HEK293 (cell line): ENCODE results near the gene RECK.

ENCODE experiments used
- CTCF ChIA-PET: fragments of 350-600 bp; formaldehyde crosslinking; extraction: SDS; loops from one replicate; lab custom pipeline; 2021; ENCODE audit warnings: antibody characterized with exemption; lab: Yijun Ruan, JAX
- POLR2A ChIA-PET: fragments of 300-600 bp; formaldehyde crosslinking; extraction: SDS; loops from one replicate; lab custom pipeline; 2020; ENCODE audit warnings: antibody characterized with exemption, inconsistent platforms; lab: Yijun Ruan, JAX
- H3K27ac ChIP-seq: fragments of 200-500 bp; sonication (Bioruptor generic); 2 replicates; pipeline ENCODE4 v1.5.1; 2014; ENCODE audit warnings: low read depth, low read length, control low read depth, inconsistent platforms; ENCODE audit errors: extremely low read depth
- H3K36me3 ChIP-seq, 2 experiments: fragments of 200-500 bp in 1 of 2; sonication (Bioruptor generic) in 1 of 2; 1 replicate in 1 of 2; 2 replicates in 1 of 2; pipeline ENCODE4 v1.5.1; 2014 to 2017; ENCODE audit warnings: inconsistent platforms in 2 of 2, low read length in 2 of 2; ENCODE audit not compliant: control insufficient read depth in 2 of 2, insufficient read depth in 1 of 2
- H3K4me1 ChIP-seq: fragments of 200-500 bp; sonication (Bioruptor generic); 2 replicates; pipeline ENCODE4 v1.5.1; 2014; ENCODE audit warnings: mild to moderate bottlenecking, low read length, inconsistent platforms; ENCODE audit not compliant: control insufficient read depth, insufficient read depth
- H3K4me3 ChIP-seq: 2 replicates; pipeline ENCODE4 v1.5.1; 2011; ENCODE audit warnings: low read depth, mild to moderate bottlenecking, control low read depth, low read length, moderate library complexity
- H3K9me3 ChIP-seq: fragments of 200-500 bp; sonication (Bioruptor generic); 2 replicates; pipeline ENCODE4 v1.5.1; 2014; ENCODE audit warnings: low read depth, low read length, inconsistent platforms; ENCODE audit not compliant: control insufficient read depth, insufficient read depth
- HOXA7 ChIP-seq: sonication (generic); formaldehyde crosslinking; IDR thresholded peaks from 2 replicates; pipeline ENCODE4 v1.8.1; 2022; ENCODE audit warnings: missing genetic modification reagents, borderline replicate concordance
- OVOL3 ChIP-seq: fragments of 450-650 bp; formaldehyde crosslinking; IDR thresholded peaks from 2 replicates; pipeline ENCODE4 v1.5.1; 2016; ENCODE audit warnings: missing biosample characterization, missing genetic modification characterization
- SETDB1 ChIP-seq: IDR thresholded peaks from one replicate; pipeline ENCODE4 v1.6.1; 2017; ENCODE audit warnings: mild to moderate bottlenecking, low read length, moderate library complexity, mixed read lengths; ENCODE audit not compliant: insufficient read length
- SP7 ChIP-seq: fragments of 450-650 bp; formaldehyde crosslinking; IDR thresholded peaks from 2 replicates; pipeline ENCODE4 v1.5.1; 2016; ENCODE audit warnings: missing biosample characterization, missing genetic modification characterization
- YY1 ChIP-seq: fragments of 450-650 bp; formaldehyde crosslinking; IDR thresholded peaks from 2 replicates; pipeline ENCODE4 v1.5.1; 2018; ENCODE audit warnings: missing biosample characterization, missing genetic modification characterization
- ZFP3 ChIP-seq: fragments of 450-650 bp; formaldehyde crosslinking; IDR thresholded peaks from 2 replicates; pipeline ENCODE4 v1.5.1; 2016; ENCODE audit warnings: low read depth, missing biosample characterization, missing genetic modification characterization
- ZNF112 ChIP-seq: fragments of 450-650 bp; formaldehyde crosslinking; IDR thresholded peaks from 2 replicates; pipeline ENCODE4 v1.5.0; 2017; ENCODE audit warnings: missing biosample characterization, missing genetic modification characterization
- ZNF138 ChIP-seq: fragments of 450-650 bp; formaldehyde crosslinking; IDR thresholded peaks from 2 replicates; pipeline ENCODE4 v1.5.1; 2016; ENCODE audit warnings: missing biosample characterization, missing genetic modification characterization, borderline replicate concordance
- ZNF394 ChIP-seq: fragments of 450-650 bp; formaldehyde crosslinking; IDR thresholded peaks from 2 replicates; pipeline ENCODE4 v1.5.1; 2016; ENCODE audit warnings: missing biosample characterization, missing genetic modification characterization, mild to moderate bottlenecking, moderate library complexity, borderline replicate concordance
- ZNF610 ChIP-seq: fragments of 450-650 bp; formaldehyde crosslinking; IDR thresholded peaks from 2 replicates; pipeline ENCODE4 v1.5.1; 2016; ENCODE audit warnings: missing biosample characterization, missing genetic modification characterization, borderline replicate concordance
- ZNF623 ChIP-seq: fragments of 450-650 bp; formaldehyde crosslinking; IDR thresholded peaks from 2 replicates; pipeline ENCODE4 v1.5.1; 2016; ENCODE audit warnings: missing biosample characterization, missing genetic modification characterization
- ZNF624 ChIP-seq: fragments of 450-650 bp; formaldehyde crosslinking; IDR thresholded peaks from 2 replicates; pipeline ENCODE4 v1.5.1; 2017; ENCODE audit warnings: missing biosample characterization, missing genetic modification characterization
- TF ChIP-seq, protein P1 (sequence below): fragments of 450-650 bp; formaldehyde crosslinking; conservative IDR thresholded peaks from 2 replicates; pipeline ENCODE4 v1.5.1; 2016; ENCODE audit warnings: low read depth, missing biosample characterization, missing genetic modification characterization
- TF ChIP-seq, protein P2 (sequence below): fragments of 450-650 bp; formaldehyde crosslinking; IDR thresholded peaks from 2 replicates; pipeline ENCODE4 v1.5.1; 2016; ENCODE audit warnings: missing biosample characterization, missing genetic modification characterization
- TF ChIP-seq, protein P3 (sequence below): fragments of 450-650 bp; IDR thresholded peaks from 2 replicates; pipeline ENCODE4 v1.5.1; 2018; ENCODE audit warnings: missing biosample characterization, missing genetic modification characterization
- TF ChIP-seq, protein P4 (sequence below): fragments of 450-650 bp; formaldehyde crosslinking; IDR thresholded peaks from 2 replicates; pipeline ENCODE4 v1.5.1; 2016; ENCODE audit warnings: missing biosample characterization, missing genetic modification characterization
- TF ChIP-seq, protein P5 (sequence below): fragments of 450-650 bp; formaldehyde crosslinking; IDR thresholded peaks from 2 replicates; pipeline ENCODE4 v1.5.1; 2016; ENCODE audit warnings: missing biosample characterization, missing genetic modification characterization
- TF ChIP-seq, protein P6 (sequence below): fragments of 450-650 bp; formaldehyde crosslinking; IDR thresholded peaks from 2 replicates; pipeline ENCODE4 v1.5.1; 2017; ENCODE audit warnings: missing biosample characterization, missing genetic modification characterization
- TF ChIP-seq, protein P7 (sequence below): fragments of 450-650 bp; formaldehyde crosslinking; IDR thresholded peaks from 2 replicates; pipeline ENCODE4 v1.5.1; 2016; ENCODE audit warnings: missing biosample characterization, missing genetic modification characterization

RECK gene

DNA sequence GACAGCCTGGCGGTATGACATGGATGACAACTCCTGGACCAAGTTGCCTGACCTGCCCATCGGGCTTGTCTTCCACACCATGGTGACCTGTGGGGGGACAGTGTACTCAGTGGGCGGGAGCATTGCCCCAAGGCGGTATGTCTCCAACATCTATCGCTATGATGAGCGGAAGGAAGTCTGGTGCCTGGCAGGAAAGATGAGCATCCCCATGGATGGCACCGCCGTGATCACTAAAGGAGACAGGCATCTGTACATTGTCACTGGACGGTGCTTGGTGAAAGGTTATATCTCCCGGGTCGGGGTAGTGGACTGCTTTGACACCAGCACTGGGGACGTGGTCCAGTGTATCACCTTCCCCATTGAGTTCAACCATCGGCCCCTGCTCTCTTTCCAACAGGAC lies 133.8 kb downstream of the RECK start:
- POLR2A ChIA-PET: interaction anchor here (0.6 to 2.6 kb wide), 2 partner anchors 20 to 410 kb away, joined by 5 to 16 read pairs; partner anchors contain the start of gene CLTA
- Histone ChIP-seq H3K4me3 (no peak overlapping the region), H3K4me1 (no peaks in the 10 kb centered on the region), H3K9me3 (no peaks in the 10 kb centered on the region), H3K27ac (no peak overlapping the region), H3K36me3 (no peaks in the 10 kb centered on the region)
- no peak for TF ChIP-seq OVOL3 (tag by site-specific recombination)
- TF ChIP-seq, protein P1, sequence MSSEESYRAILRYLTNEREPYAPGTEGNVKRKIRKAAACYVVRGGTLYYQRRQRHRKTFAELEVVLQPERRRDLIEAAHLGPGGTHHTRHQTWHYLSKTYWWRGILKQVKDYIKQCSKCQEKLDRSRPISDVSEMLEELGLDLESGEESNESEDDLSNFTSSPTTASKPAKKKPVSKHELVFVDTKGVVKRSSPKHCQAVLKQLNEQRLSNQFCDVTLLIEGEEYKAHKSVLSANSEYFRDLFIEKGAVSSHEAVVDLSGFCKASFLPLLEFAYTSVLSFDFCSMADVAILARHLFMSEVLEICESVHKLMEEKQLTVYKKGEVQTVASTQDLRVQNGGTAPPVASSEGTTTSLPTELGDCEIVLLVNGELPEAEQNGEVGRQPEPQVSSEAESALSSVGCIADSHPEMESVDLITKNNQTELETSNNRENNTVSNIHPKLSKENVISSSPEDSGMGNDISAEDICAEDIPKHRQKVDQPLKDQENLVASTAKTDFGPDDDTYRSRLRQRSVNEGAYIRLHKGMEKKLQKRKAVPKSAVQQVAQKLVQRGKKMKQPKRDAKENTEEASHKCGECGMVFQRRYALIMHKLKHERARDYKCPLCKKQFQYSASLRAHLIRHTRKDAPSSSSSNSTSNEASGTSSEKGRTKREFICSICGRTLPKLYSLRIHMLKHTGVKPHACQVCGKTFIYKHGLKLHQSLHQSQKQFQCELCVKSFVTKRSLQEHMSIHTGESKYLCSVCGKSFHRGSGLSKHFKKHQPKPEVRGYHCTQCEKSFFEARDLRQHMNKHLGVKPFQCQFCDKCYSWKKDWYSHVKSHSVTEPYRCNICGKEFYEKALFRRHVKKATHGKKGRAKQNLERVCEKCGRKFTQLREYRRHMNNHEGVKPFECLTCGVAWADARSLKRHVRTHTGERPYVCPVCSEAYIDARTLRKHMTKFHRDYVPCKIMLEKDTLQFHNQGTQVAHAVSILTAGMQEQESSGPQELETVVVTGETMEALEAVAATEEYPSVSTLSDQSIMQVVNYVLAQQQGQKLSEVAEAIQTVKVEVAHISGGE: no peak
- TF ChIP-seq, protein P2, sequence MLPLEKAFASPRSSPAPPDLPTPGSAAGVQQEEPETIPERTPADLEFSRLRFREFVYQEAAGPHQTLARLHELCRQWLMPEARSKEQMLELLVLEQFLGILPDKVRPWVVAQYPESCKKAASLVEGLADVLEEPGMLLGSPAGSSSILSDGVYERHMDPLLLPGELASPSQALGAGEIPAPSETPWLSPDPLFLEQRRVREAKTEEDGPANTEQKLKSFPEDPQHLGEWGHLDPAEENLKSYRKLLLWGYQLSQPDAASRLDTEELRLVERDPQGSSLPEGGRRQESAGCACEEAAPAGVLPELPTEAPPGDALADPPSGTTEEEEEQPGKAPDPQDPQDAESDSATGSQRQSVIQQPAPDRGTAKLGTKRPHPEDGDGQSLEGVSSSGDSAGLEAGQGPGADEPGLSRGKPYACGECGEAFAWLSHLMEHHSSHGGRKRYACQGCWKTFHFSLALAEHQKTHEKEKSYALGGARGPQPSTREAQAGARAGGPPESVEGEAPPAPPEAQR (tag by site-specific recombination): no peak
- no peak for TF ChIP-seq YY1 (tag by site-specific recombination)
- TF ChIP-seq, protein P3, sequence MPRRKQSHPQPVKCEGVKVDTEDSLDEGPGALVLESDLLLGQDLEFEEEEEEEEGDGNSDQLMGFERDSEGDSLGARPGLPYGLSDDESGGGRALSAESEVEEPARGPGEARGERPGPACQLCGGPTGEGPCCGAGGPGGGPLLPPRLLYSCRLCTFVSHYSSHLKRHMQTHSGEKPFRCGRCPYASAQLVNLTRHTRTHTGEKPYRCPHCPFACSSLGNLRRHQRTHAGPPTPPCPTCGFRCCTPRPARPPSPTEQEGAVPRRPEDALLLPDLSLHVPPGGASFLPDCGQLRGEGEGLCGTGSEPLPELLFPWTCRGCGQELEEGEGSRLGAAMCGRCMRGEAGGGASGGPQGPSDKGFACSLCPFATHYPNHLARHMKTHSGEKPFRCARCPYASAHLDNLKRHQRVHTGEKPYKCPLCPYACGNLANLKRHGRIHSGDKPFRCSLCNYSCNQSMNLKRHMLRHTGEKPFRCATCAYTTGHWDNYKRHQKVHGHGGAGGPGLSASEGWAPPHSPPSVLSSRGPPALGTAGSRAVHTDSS (tag by site-specific recombination): no peak
- no peak for TF ChIP-seq ZNF623 (tag by site-specific recombination)
- no peak for TF ChIP-seq ZNF394 (tag by site-specific recombination)
- no peak for TF ChIP-seq ZNF112 (tag by site-specific recombination)
- no peak for TF ChIP-seq ZNF610
- TF ChIP-seq, protein P4, sequence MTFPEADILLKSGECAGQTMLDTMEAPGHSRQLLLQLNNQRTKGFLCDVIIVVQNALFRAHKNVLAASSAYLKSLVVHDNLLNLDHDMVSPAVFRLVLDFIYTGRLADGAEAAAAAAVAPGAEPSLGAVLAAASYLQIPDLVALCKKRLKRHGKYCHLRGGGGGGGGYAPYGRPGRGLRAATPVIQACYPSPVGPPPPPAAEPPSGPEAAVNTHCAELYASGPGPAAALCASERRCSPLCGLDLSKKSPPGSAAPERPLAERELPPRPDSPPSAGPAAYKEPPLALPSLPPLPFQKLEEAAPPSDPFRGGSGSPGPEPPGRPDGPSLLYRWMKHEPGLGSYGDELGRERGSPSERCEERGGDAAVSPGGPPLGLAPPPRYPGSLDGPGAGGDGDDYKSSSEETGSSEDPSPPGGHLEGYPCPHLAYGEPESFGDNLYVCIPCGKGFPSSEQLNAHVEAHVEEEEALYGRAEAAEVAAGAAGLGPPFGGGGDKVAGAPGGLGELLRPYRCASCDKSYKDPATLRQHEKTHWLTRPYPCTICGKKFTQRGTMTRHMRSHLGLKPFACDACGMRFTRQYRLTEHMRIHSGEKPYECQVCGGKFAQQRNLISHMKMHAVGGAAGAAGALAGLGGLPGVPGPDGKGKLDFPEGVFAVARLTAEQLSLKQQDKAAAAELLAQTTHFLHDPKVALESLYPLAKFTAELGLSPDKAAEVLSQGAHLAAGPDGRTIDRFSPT (tag by site-specific recombination): no peak
- no peak for TF ChIP-seq HOXA7 (CRISPR knock-in tag)
- TF ChIP-seq SP7 (tag by site-specific recombination): no peak
- TF ChIP-seq ZFP3 (tag by site-specific recombination): no peak
- TF ChIP-seq SETDB1: no peak
- TF ChIP-seq, protein P5, sequence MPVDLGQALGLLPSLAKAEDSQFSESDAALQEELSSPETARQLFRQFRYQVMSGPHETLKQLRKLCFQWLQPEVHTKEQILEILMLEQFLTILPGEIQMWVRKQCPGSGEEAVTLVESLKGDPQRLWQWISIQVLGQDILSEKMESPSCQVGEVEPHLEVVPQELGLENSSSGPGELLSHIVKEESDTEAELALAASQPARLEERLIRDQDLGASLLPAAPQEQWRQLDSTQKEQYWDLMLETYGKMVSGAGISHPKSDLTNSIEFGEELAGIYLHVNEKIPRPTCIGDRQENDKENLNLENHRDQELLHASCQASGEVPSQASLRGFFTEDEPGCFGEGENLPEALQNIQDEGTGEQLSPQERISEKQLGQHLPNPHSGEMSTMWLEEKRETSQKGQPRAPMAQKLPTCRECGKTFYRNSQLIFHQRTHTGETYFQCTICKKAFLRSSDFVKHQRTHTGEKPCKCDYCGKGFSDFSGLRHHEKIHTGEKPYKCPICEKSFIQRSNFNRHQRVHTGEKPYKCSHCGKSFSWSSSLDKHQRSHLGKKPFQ (tag by site-specific recombination): no peak
- TF ChIP-seq, protein P6, sequence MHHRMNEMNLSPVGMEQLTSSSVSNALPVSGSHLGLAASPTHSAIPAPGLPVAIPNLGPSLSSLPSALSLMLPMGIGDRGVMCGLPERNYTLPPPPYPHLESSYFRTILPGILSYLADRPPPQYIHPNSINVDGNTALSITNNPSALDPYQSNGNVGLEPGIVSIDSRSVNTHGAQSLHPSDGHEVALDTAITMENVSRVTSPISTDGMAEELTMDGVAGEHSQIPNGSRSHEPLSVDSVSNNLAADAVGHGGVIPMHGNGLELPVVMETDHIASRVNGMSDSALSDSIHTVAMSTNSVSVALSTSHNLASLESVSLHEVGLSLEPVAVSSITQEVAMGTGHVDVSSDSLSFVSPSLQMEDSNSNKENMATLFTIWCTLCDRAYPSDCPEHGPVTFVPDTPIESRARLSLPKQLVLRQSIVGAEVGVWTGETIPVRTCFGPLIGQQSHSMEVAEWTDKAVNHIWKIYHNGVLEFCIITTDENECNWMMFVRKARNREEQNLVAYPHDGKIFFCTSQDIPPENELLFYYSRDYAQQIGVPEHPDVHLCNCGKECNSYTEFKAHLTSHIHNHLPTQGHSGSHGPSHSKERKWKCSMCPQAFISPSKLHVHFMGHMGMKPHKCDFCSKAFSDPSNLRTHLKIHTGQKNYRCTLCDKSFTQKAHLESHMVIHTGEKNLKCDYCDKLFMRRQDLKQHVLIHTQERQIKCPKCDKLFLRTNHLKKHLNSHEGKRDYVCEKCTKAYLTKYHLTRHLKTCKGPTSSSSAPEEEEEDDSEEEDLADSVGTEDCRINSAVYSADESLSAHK (tag by site-specific recombination): no peak
- TF ChIP-seq ZNF138 (tag by site-specific recombination): no peak
- no peak for TF ChIP-seq ZNF624 (tag by site-specific recombination)
- TF ChIP-seq, protein P7, sequence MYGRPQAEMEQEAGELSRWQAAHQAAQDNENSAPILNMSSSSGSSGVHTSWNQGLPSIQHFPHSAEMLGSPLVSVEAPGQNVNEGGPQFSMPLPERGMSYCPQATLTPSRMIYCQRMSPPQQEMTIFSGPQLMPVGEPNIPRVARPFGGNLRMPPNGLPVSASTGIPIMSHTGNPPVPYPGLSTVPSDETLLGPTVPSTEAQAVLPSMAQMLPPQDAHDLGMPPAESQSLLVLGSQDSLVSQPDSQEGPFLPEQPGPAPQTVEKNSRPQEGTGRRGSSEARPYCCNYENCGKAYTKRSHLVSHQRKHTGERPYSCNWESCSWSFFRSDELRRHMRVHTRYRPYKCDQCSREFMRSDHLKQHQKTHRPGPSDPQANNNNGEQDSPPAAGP (tag by site-specific recombination): no peak
- CTCF ChIA-PET: interaction anchor here (0.7 to 8.2 kb wide), 3 partner anchors 55 to 162 kb away, joined by 3 to 172 read pairs (median 3); no protein-coding TSS in a partner anchor
